ENCODE data around the gene BDH2. TPM values are rescaled to one million over a fixed set of nuclear protein-coding genes. Genes with fewer than 3 reads are reported as not detected.

BDH2 gene
- total RNA-seq, 1 experiment from 2014 or later: 40.2 TPM

DNA sequence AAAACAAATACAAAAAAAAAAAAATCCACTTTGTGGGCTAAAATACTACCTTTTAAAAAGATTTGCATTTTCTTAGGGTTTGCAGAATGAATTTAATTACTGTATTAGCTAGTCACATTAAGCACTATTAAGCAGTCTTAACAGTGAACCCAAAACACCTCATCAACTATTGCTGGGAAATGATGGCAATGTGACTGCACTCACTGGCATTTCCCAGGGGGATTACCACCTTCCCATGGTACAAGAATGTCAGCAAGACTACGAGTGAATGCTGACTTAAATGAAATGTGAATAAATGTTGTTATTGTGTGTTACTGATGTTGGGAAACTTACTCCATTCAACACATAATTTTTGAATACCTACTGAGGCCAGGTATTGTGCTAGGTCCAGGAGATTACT is 13.1 kb downstream of the BDH2 start:
- no peak overlapping the region for H3K18ac ChIP-seq (ENCODE audit: insufficient read length, low read depth, low read length)
- no peaks in the 10 kb centered on the region for H3K27me3 ChIP-seq (ENCODE audit: insufficient read depth, low read length)
- no peak overlapping the region for H2BK20ac ChIP-seq (ENCODE audit: low read depth, low read length, poor library complexity, severe bottlenecking)
- H3K56ac ChIP-seq (ENCODE audit: insufficient read length, low read depth, low read length): no peak overlapping the region
- H4K20me1 ChIP-seq (ENCODE audit: control insufficient read depth, insufficient read depth, insufficient read length): no peaks in the 10 kb centered on the region
- no peak overlapping the region for H3K14ac ChIP-seq (ENCODE audit: insufficient read depth, low read length)
- no CpG with 5 or more reads among the region's 1 CpG for WGBS (ENCODE audit: extremely low coverage, insufficient read length, low lambda C conversion rate)
- DNase-seq: no peak
- no peaks in the 10 kb centered on the region for H3K27me3 Mint-ChIP-seq (ENCODE audit: low read depth)
- H2BK120ac ChIP-seq (ENCODE audit: low read depth, low read length, poor library complexity, severe bottlenecking): no peak overlapping the region
- H3K27ac Mint-ChIP-seq: no peak overlapping the region; a peak in 1 of 7 replicates
- H2BK12ac ChIP-seq (ENCODE audit: insufficient read length, low read depth, low read length): no peak overlapping the region
- H3K79me1 ChIP-seq (ENCODE audit: insufficient read depth, low read depth, low read length, poor library complexity, severe bottlenecking): no peaks in the 10 kb centered on the region
- TF ChIP-seq, protein P1, sequence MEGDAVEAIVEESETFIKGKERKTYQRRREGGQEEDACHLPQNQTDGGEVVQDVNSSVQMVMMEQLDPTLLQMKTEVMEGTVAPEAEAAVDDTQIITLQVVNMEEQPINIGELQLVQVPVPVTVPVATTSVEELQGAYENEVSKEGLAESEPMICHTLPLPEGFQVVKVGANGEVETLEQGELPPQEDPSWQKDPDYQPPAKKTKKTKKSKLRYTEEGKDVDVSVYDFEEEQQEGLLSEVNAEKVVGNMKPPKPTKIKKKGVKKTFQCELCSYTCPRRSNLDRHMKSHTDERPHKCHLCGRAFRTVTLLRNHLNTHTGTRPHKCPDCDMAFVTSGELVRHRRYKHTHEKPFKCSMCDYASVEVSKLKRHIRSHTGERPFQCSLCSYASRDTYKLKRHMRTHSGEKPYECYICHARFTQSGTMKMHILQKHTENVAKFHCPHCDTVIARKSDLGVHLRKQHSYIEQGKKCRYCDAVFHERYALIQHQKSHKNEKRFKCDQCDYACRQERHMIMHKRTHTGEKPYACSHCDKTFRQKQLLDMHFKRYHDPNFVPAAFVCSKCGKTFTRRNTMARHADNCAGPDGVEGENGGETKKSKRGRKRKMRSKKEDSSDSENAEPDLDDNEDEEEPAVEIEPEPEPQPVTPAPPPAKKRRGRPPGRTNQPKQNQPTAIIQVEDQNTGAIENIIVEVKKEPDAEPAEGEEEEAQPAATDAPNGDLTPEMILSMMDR (conservative IDR thresholded peaks at IDR 0.05): no peak
- H2AFZ ChIP-seq (ENCODE audit: low read length): no peak overlapping the region
- no peak overlapping the region for H4K5ac ChIP-seq (ENCODE audit: insufficient read length, low read depth, low read length)
- H4K8ac ChIP-seq (replicated peaks; ENCODE audit: insufficient read length, low read depth, low read length): no peak overlapping the region
- H3K4me2 ChIP-seq (ENCODE audit: insufficient read depth, insufficient read length, low read length): no peak overlapping the region
- no peak overlapping the region for H2BK15ac ChIP-seq (ENCODE audit: low read depth, low read length)
- no peak overlapping the region for H3K4me3 Mint-ChIP-seq
- no peak overlapping the region for H3K4ac ChIP-seq (ENCODE audit: low read depth, low read length)
- H2AK5ac ChIP-seq (ENCODE audit: insufficient read length, low read length): no peak overlapping the region
- H3K79me2 ChIP-seq (ENCODE audit: insufficient read depth, low read length): no peaks in the 10 kb centered on the region
- H3K36me3 Mint-ChIP-seq (ENCODE audit: insufficient read depth in 1 of 3, low read depth in 3 of 3): peaks cover 14 to 48% (median 47%) of the 10 kb centered on the region in 3 experiments; a peak in 6 of 7 replicates
- H3K9me3 Mint-ChIP-seq: no peaks in the 10 kb centered on the region
- no peaks in the 10 kb centered on the region for H3K23me2 ChIP-seq (ENCODE audit: insufficient read length, low read depth, low read length, poor library complexity, severe bottlenecking)
- no peaks in the 10 kb centered on the region for H3K9me3 ChIP-seq (ENCODE audit: control insufficient read depth, low read depth, low read length)
- 0 out of 4 replicates have a peak, but pooled peaks cover 0 to 2% of the 10 kb centered on the region in 2 experiments for H3K4me1 Mint-ChIP-seq
- H3K23ac ChIP-seq (ENCODE audit: insufficient read length, low read depth, low read length): no peak overlapping the region
- H4K91ac ChIP-seq (ENCODE audit: insufficient read length, low read depth, low read length): no peak overlapping the region
- no peak overlapping the region for H3K9ac ChIP-seq (ENCODE audit: extremely low read depth, insufficient read length, low read length)
- no peak overlapping the region for H3T11ph ChIP-seq (ENCODE audit: low read length)
- H3K27ac ChIP-seq (ENCODE audit: insufficient read length, low read depth, low read length): no peak overlapping the region
- no peaks in the 10 kb centered on the region for H3K4me1 ChIP-seq (ENCODE audit: insufficient read depth, low read length)
- no peak overlapping the region for H2BK5ac ChIP-seq (ENCODE audit: insufficient read length, low read length)

Data from H9 (cell line).